ENCODE data around the gene FLT4. TPM values are rescaled to one million over a fixed set of nuclear protein-coding genes. Genes with fewer than 3 reads are reported as not detected.

FLT4 gene
- total and polyA plus RNA-seq, 2 donors (not counting 1 experiment from before 2014, with no cell fraction given): 0.17 TPM; not detected in 1

GRCh38 chr5:180627386-180628120, 21.8 kb downstream of the FLT4 start:
- H4K20me1 ChIP-seq (ENCODE audit: control insufficient read depth, extremely low read depth, insufficient read depth, low read length): no peaks in the 10 kb centered on the region
- H3K27ac ChIP-seq (ENCODE audit: insufficient read depth, low read length): no peak overlapping the region
- no peak for TF ChIP-seq CTCF (conservative IDR thresholded peaks at IDR 0.05 in 1 of 2, IDR thresholded peaks at IDR 0.05 in 1 of 2; ENCODE audit: low read depth in 1 of 2, low read length in 2 of 2)
- H3K4me2 ChIP-seq (ENCODE audit: extremely low read depth, insufficient read depth, low read length): no peak overlapping the region
- no peaks in the 10 kb centered on the region for H3K36me3 ChIP-seq (ENCODE audit: control insufficient read depth, insufficient read depth, low read length)
- H3K79me2 ChIP-seq (ENCODE audit: control insufficient read depth, insufficient read depth, low read length): no peaks in the 10 kb centered on the region
- no peak overlapping the region for H3K4me3 ChIP-seq (replicated peaks in 1 of 4; ENCODE audit: control extremely low read depth in 1 of 4, insufficient read depth in 1 of 4, low read depth in 3 of 4, low read length in 4 of 4)
- no peak overlapping the region for H2AFZ ChIP-seq (ENCODE audit: low read length)
- H3K4me1 ChIP-seq (ENCODE audit: control insufficient read depth, extremely low read depth, insufficient read depth, low read length): no peaks in the 10 kb centered on the region
- no peak overlapping the region for H3K9ac ChIP-seq (ENCODE audit: insufficient read depth, low read length)
- no peaks in the 10 kb centered on the region for H3K27me3 ChIP-seq (ENCODE audit: control insufficient read depth, insufficient read depth, low read length)
- no peak for DNase-seq (ENCODE audit: low read depth in 2 of 2)
- no peaks in the 10 kb centered on the region for H3K9me3 ChIP-seq (ENCODE audit: control insufficient read depth, insufficient read depth, low read depth, low read length)

DNA sequence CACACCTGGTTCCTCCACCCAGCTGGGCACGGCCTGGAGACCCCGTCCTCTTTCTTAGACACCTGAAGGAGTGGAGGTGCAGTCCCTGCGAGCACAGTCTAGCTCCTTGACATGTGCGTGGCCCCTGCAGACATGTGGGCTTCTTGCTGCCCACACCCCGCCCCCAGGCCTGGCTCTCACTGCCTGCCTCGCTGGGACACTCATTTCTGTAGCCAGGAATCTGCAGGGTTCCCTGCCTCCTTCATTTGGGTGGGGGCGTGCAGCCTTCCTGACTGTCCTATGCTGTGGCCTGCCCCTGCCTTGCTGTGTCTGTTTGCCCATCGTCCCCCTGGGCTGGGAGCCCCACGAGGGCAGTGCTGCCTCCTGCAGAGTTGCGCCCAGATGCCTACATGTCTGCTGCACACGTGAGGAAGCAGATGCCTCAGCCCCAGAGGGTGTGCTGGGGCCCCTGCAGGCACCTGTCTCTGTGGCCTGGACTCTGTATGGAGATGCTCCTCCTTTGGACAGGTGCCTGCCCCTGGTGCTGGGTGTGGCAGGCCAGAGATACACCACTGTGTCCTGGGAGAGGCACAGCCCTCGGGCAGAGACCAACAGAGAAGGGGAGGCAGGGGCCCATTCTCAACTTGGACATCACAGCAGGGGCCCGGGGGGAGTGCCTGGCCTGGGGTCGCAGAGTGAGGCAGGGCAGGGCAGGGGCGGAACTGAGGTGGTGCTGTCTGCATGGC, 22.6 kb downstream of the FLT4 start:
- TF ChIP-seq EZH2 (IDR thresholded peaks at IDR 0.05; ENCODE audit: low read length, missing control alignments) (no peak), CTCF (conservative IDR thresholded peaks at IDR 0.05 in 1 of 2, IDR thresholded peaks at IDR 0.05 in 1 of 2; ENCODE audit: low read depth in 1 of 2, low read length in 2 of 2) (no peak)
- Histone ChIP-seq H3K27ac (ENCODE audit: insufficient read depth, low read length) (no peak overlapping the region), H3K9me3 (ENCODE audit: control insufficient read depth, insufficient read depth, low read depth, low read length) (no peaks in the 10 kb centered on the region), H3K9ac (ENCODE audit: insufficient read depth, low read length) (no peak overlapping the region), H3K4me3 (replicated peaks in 1 of 4; ENCODE audit: control extremely low read depth in 1 of 4, insufficient read depth in 1 of 4, low read depth in 3 of 4, low read length in 4 of 4) (no peak overlapping the region), H3K36me3 (ENCODE audit: control insufficient read depth, insufficient read depth, low read length) (no peaks in the 10 kb centered on the region), H3K4me2 (ENCODE audit: extremely low read depth, insufficient read depth, low read length) (no peak overlapping the region), H3K4me1 (ENCODE audit: control insufficient read depth, extremely low read depth, insufficient read depth, low read length) (no peaks in the 10 kb centered on the region), H3K27me3 (ENCODE audit: control insufficient read depth, insufficient read depth, low read length) (no peaks in the 10 kb centered on the region), H2AFZ (ENCODE audit: low read length) (no peak overlapping the region), H3K79me2 (ENCODE audit: control insufficient read depth, insufficient read depth, low read length) (no peaks in the 10 kb centered on the region), H4K20me1 (ENCODE audit: control insufficient read depth, extremely low read depth, insufficient read depth, low read length) (no peaks in the 10 kb centered on the region)
- no peak for DNase-seq (ENCODE audit: low read depth in 2 of 2)

DNA sequence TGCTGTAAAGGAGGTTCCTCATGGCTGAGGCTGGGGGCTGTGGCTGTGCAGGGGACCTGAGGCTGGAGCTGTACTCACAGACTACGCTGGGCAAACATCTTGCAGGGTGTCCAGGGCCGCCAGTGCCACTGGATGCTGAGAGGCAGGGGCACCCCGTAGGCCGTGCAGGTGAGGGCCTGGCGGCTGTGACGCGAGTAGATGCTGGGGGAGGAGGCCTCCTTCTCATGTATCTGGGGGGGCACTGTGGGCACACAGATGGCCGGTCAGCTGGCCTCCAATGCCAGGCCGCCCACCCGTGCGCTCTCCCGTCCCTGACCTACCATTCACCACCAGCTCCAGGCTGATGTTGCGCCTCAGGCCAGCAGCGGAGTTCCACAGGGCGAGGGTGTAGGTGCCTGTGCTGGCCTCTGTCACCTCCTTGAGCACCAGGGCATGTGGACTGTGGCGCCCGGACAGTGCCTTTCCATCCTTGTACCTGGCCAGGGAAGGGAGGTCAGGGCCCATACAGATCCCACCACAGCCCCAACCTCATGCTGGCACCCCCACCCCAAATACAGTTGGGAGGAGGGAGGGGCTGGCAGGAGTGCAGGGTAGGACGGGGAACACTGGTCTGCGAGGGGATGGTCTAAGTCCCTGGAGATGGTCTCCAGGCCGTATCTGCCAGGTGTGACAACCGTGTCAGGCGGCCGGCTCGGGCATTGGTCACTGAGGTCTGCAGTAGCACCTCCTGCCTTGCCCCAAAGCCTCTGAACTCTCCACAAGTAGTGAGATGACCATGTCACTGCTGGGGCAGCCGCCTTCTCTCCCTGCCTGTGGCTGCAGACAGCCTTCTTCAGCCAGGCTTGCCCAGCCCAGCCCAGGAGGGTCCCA, 23.4 kb downstream of the FLT4 start:
- Histone ChIP-seq H3K4me1 (ENCODE audit: control insufficient read depth, extremely low read depth, insufficient read depth, low read length) (no peaks in the 10 kb centered on the region), H3K27me3 (ENCODE audit: control insufficient read depth, insufficient read depth, low read length) (no peaks in the 10 kb centered on the region), H4K20me1 (ENCODE audit: control insufficient read depth, extremely low read depth, insufficient read depth, low read length) (no peaks in the 10 kb centered on the region), H3K27ac (ENCODE audit: insufficient read depth, low read length) (no peak overlapping the region), H2AFZ (ENCODE audit: low read length) (no peak overlapping the region), H3K9me3 (ENCODE audit: control insufficient read depth, insufficient read depth, low read depth, low read length) (no peaks in the 10 kb centered on the region), H3K4me3 (replicated peaks in 1 of 4; ENCODE audit: control extremely low read depth in 1 of 4, insufficient read depth in 1 of 4, low read depth in 3 of 4, low read length in 4 of 4) (no peak overlapping the region), H3K9ac (ENCODE audit: insufficient read depth, low read length) (no peak overlapping the region), H3K36me3 (ENCODE audit: control insufficient read depth, insufficient read depth, low read length) (no peaks in the 10 kb centered on the region), H3K79me2 (ENCODE audit: control insufficient read depth, insufficient read depth, low read length) (no peaks in the 10 kb centered on the region), H3K4me2 (ENCODE audit: extremely low read depth, insufficient read depth, low read length) (no peak overlapping the region)
- DNase-seq (ENCODE audit: low read depth in 2 of 2): no peak
- TF ChIP-seq EZH2 (IDR thresholded peaks at IDR 0.05; ENCODE audit: low read length, missing control alignments) (no peak), CTCF (conservative IDR thresholded peaks at IDR 0.05 in 1 of 2, IDR thresholded peaks at IDR 0.05 in 1 of 2; ENCODE audit: low read depth in 1 of 2, low read length in 2 of 2) (no peak)
